Right atrium auricular region (tissue), 2 donors: ENCODE measurements around the gene OR2S2. TPM values are rescaled to one million over a fixed set of nuclear protein-coding genes. Genes with fewer than 3 reads are reported as not detected.

Source experiments
- DNase-seq: peaks from one replicate; pipeline ENCODE4 v3.0.0-alpha.2; 2019; ENCODE audit warnings: low spot score
- H3K27ac ChIP-seq, 2 donors: fragments of 200-600 bp; sonication (generic); 1 replicate in 1 of 2; 2 replicates in 1 of 2; pipeline ENCODE4 v1.5.1; 2016 to 2019
- H3K27me3 ChIP-seq, 2 donors: fragments of 200-600 bp; sonication (generic); one replicate each; pipeline versions ENCODE4 v1.5.1 to v1.6.0; 2017 to 2019
- H3K36me3 ChIP-seq: fragments of 200-600 bp; sonication (generic); one replicate; pipeline ENCODE4 v1.5.1; 2016
- H3K4me1 ChIP-seq, 2 donors: fragments of 200-600 bp; sonication (generic); one replicate each; pipeline versions ENCODE4 v1.5.1 to v1.6.0; 2017 to 2019
- H3K4me3 ChIP-seq, 2 donors: fragments of 200-600 bp; sonication (generic); 1 replicate in 1 of 2; 2 replicates in 1 of 2; pipeline ENCODE4 v1.5.1; 2017 to 2019; ENCODE audit warnings: mild to moderate bottlenecking in 1 of 2, moderate library complexity in 1 of 2
- H3K9me3 ChIP-seq, 2 donors: fragments of 200-600 bp; sonication (generic); one replicate each; pipeline ENCODE4 v1.5.1; 2019
- CTCF ChIP-seq, 2 donors: fragments of 200-600 bp; sonication (generic); IDR thresholded peaks; one replicate each; pipeline ENCODE4 v1.5.1; 2019; ENCODE audit warnings: antibody characterized with exemption in 2 of 2
- total RNA-seq, 2 donors: library from RNA; depleted of rRNA; stranded (reverse); fragments of >200 nt; gene quantifications; one replicate each; pipeline ENCODE4 v1.1.0, GENCODE V29; 2016

The OR2S2 gene
- total RNA-seq, 2 donors from 2014 or later = not detected

DNA sequence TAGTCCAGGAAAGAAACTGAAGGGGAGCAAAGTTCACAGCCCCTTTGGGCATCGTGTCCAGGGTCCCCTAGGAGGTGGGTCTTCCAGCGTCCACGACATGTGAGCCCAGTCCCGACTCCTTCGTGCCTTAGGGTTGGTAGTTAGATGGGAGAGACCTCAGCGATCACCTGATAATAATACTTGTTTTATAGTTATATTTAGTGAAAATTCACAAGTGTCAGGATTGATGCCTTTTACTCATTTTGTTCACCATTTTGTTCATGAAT lies 28.6 kb downstream of the OR2S2 start:
- Histone ChIP-seq H3K27ac (peak overlapping the region in 1 of 2 donors; percentile 42), H3K36me3 (no peaks in the 10 kb centered on the region), H3K4me3 (no peak overlapping the region), H3K27me3 (no peaks in the 10 kb centered on the region), H3K4me1 (peaks cover 0 to 8% of the 10 kb centered on the region in 2 donors), H3K9me3 (no peaks in the 10 kb centered on the region)
- TF ChIP-seq CTCF (IDR thresholded peaks at IDR 0.05) = no peak
- DNase-seq = no peak

DNA sequence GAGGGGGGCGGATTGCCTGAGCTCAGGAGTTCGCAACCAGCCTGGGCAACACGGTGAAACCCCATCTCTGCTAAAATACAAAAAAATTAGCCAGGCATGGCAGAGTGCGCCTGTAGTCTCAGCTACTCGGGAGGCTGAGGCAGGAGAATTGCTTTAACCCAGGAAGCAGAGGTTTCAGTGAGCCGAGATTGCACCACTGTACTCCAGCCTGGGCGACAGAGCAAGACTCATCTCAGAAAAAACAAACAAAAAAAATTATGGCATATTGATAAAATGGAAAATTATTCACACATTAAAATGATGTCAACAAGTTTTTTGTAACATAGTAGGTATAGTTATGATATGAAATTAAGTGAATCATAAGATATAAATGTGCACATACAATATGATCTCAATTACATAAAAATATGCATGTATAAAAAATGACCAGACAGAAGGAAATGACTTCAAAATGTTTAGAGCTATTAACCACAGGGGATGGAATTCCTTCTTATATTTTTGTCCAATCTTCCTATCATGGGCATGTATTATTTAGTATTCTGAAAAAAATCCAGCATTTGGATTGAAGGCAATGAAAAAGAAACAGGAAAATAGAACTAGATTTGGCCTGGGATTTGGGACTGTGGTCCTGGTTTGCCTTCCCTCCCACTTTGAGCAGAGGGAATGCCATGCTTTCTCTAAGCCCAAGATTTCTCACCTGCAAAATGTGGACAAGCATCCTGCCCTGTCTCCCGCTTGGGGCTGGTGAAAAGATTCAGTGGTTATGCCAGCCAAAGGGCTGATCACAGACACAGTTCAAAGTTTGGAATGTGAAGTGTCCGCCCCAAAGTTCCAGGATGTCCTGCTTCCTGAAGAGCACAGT lies 29.1 kb downstream of the OR2S2 start:
- Histone ChIP-seq H3K36me3 (no peaks in the 10 kb centered on the region), H3K27ac (peak overlapping the region in 1 of 2 donors; percentile 42), H3K4me3 (no peak overlapping the region), H3K4me1 (peaks cover 0 to 14% of the 10 kb centered on the region in 2 donors), H3K9me3 (no peaks in the 10 kb centered on the region), H3K27me3 (no peaks in the 10 kb centered on the region)
- no peak for DNase-seq
- no peak for TF ChIP-seq CTCF (IDR thresholded peaks at IDR 0.05)

DNA sequence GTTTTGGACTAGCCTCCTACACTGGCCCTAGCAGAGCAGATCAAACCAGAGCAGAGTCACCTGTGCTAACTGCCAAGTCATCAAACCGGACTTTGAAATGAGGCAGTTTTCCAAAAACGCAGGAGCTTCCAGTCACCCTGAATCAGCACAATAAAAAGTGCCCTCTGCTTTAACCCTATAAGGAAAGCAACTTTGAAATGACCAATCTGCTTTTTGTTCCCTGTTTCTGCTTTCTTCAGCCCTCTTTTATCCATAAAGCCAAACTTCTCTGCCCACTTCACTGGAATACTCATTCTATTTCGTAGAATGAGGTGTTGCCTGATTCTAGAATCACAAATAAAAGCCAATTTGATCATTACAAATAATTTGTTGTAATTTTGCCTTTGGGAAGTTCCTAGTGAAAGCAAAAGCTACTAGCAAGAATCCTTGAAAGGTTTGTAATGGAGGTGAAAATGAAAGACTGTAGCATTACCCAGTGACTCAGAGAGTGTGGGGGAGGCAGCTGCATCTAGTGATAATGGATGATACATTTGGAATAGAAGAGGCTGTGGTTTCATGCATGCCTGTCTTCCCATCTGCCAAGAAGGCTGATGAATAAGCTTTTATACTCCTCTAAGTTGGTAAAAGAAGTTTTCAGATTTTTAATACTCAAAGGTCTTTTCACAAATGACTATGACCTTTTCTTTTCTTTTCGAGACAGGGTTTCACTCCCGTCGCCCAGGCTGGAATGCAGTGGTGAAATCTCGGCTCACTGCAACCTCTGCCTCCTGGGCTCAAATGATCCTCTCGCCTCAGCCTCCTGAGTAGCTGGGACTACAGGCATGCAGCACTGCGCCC lies 33.8 kb downstream of the OR2S2 start:
- peak; percentile 66 for DNase-seq
- TF ChIP-seq CTCF (IDR thresholded peaks at IDR 0.05) = no peak
- Histone ChIP-seq H3K4me1 (peaks cover 0 to 27% of the 10 kb centered on the region in 2 donors), H3K4me3 (no peak overlapping the region), H3K9me3 (no peaks in the 10 kb centered on the region), H3K27me3 (no peaks in the 10 kb centered on the region), H3K27ac (peak overlapping the region; percentile 62 to 70), H3K36me3 (no peaks in the 10 kb centered on the region)

DNA sequence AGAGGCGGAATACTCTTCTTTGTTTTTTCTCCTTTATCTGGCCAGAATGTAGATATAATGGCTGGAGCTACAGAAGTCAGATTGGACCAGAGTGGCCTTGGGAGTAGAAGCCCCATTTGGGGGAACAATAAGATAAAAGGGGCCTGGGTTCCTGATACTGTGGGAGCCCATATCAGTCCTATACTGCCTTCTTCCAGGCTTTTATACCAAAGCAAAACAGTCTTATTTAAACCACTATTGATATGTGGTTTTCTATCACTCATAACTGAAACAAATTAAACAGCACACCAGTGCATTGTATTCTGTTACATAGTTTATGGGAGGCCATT lies 34.4 kb downstream of the OR2S2 start:
- Histone ChIP-seq H3K27me3 (no peaks in the 10 kb centered on the region), H3K27ac (peak overlapping the region; percentile 62 to 70), H3K36me3 (no peaks in the 10 kb centered on the region), H3K4me1 (peaks cover 0 to 32% of the 10 kb centered on the region in 2 donors), H3K4me3 (no peak overlapping the region), H3K9me3 (no peaks in the 10 kb centered on the region)
- TF ChIP-seq CTCF (IDR thresholded peaks at IDR 0.05) = no peak
- no peak for DNase-seq

DNA sequence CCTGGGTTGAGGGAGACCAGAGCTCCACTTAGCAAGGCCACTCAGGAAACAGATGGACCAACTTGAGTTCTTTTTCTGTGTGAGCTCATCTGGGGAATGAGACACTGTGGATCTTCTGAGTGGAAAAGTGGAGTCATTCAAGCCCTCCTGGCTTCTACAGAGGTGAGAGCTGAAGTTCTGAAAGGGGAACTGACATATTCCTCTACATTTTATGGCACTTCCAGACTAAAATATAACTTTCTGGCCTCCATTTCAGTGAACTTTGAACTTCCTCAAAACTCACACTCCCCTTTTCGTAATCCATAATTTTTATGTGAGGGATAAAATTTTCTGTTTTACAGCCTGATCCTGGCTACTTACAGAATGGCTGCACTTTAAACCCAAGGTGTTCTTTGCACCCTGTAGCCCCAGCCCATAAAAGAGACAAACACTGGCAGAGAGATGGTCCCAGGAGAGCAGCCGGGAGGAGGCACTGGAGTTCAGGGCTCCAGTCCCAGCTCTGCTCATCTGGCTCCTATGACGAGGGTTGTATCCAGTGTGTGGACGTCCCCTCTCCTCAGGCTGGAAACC lies 37.8 kb downstream of the OR2S2 start:
- H3K27ac ChIP-seq = peak overlapping the region; percentile 52 to 73
- H3K9me3 ChIP-seq = no peaks in the 10 kb centered on the region
- no peaks in the 10 kb centered on the region for H3K36me3 ChIP-seq
- TF ChIP-seq CTCF (IDR thresholded peaks at IDR 0.05) = no peak
- no peak for DNase-seq
- H3K27me3 ChIP-seq = no peaks in the 10 kb centered on the region
- peaks cover 0 to 61% of the 10 kb centered on the region in 2 donors for H3K4me1 ChIP-seq
- no peak overlapping the region for H3K4me3 ChIP-seq
